Panc1 (cell line): ENCODE measurements around the gene REV3L.

Experiments
- CTCF ChIP-seq: fragments of 450-650 bp; IDR thresholded peaks from 2 replicates; pipeline ENCODE4 v1.5.1; 2017; ENCODE audit warnings: mild to moderate bottlenecking
- POLR2AphosphoS5 ChIP-seq: IDR thresholded peaks from 2 replicates; pipeline ENCODE4 v1.6.1; 2012; ENCODE audit warnings: mild to moderate bottlenecking, low read depth, low read length, moderate library complexity
- SIN3A ChIP-seq: IDR thresholded peaks from 2 replicates; pipeline ENCODE4 v1.6.1; 2012; ENCODE audit warnings: low read depth, mild to moderate bottlenecking, low read length, moderate library complexity, borderline replicate concordance; ENCODE audit not compliant: insufficient read depth
- TCF7L2 ChIP-seq: IDR thresholded peaks from 2 replicates; pipeline ENCODE4 v1.6.1; 2011; ENCODE audit warnings: mild to moderate bottlenecking, low read depth, low read length, inconsistent platforms

GRCh38 chr6:111407686-111408085 is 75.3 kb downstream of the REV3L start:
- no peak for TF ChIP-seq CTCF
- TF ChIP-seq POLR2AphosphoS5 = no peak
- TF ChIP-seq SIN3A = no peak
- TF ChIP-seq TCF7L2 = no peak
